HG03025 (cell line): ENCODE data around the gene RASA1.
"Not testable (repeated sequence)": the region's sequence is repeated elsewhere in the genome, so short reads cannot be mapped to it uniquely, and the experiment has no call there.

Experiments used
- ATAC-seq: cut with Tn5 transposase; IDR thresholded peaks from one replicate; pipeline ENCODE4 v1.9.1; 2021; ENCODE audit warnings: mild to moderate bottlenecking, moderate library complexity; ENCODE audit not compliant: unreplicated experiment, low FRiP score

RASA1 gene

DNA sequence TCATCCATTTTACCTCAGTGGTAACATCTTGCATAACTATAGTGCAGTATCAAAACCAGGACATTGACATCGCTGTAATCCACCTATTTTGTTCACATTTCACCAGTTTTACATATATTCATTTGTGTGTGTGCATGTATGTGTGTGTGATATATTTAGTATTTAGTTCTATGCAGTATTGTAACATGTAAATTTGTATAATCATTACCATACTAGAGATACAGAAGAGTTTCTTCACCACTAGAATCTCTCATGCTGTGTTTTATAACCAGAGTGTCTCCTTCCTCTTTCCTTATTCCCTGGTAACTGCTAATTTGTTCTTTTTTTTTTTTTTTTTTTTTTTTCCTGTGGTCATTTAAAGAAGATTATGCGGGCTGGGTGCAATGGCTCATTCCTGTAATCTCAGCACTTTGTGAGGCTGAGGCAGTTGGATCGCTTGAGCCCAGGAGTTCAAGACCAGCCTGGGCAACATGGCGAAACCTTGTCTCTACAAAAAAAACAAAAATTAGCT is 11.0 kb downstream of the RASA1 start:
- no peak for ATAC-seq

DNA sequence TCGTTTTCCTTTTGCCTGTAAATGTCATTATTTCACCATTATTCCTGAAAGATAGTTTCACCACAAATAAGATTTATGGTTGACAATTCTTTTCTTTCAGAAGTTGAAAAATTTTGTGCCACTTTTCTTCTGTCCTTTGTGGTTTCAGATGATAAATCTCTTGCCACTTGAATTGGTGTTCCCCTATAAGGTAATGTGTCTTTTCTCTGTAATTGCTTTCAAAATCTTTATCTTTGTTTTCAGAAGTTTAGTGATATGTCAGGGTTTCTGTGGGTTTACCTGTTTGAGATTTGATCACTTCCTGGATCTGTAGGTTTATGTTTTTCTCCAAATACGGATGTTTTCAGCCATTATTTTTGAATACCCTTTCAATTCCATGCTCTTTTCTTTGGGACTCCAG is 14.6 kb downstream of the RASA1 start:
- ATAC-seq = no peak

DNA sequence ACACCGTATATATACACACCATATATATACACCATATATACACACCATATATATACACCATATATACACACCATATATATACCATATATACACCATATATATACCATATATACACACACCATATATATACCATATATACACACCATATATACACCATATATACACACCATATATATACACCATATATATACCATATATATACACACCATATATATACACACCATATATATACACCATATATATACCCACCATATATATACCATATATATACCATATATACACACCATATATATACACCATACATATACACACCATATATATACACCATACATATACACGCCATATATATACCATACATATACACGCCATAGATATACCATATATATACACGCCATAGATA is 19.6 kb downstream of the RASA1 start:
- ATAC-seq = not testable (repeated sequence)

DNA sequence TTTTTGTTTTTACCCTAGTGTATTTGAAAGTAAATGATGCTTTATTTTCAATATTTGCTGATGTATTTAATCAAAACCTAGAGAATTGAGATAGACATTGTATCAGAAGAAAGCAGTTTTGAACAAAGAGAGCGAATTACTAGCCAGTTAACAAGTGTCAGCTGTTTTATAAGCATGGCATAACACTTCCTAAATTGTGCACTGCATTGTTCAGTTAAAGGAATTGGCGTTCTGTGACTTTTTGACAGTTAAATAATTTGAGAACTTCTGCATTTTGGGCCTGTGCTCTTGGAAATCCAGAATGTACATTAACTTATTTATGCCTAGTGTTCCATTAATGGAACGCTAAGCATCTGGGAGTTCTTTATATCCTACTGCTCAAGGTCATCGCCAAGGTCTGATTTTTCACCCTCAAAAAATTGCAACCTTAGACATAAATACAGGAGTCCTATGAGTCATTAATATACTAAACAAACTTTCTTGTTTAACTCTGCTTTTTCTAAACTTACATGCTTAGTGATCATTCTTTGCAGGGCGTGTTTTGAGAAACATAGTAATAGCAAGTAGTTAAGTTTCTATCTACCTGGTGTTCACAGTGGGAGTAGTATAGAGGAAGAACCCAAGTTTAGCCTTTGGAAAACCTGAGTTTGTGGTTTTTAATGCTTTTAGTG is 31.1 kb downstream of the RASA1 start:
- ATAC-seq = no peak

DNA sequence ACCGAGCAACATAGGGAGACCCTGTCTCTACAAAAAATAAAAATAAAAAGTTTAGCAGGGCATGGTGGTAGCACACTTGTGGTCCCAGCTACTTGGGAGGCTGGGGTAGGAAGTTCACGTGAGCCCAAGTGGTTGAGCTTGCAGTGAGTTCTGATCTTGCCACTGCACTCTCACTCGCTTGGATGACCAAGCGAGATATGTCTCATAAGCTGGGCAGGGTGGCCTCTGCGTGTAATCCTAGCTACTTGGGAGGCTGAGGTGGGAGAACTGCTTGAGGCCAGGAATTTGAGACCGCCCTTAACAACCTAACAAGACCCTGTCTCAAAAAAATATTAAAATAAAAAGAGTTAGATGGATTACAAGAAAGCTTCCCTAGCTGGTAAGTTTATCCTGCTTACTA is 32.5 kb downstream of the RASA1 start:
- no peak for ATAC-seq

DNA sequence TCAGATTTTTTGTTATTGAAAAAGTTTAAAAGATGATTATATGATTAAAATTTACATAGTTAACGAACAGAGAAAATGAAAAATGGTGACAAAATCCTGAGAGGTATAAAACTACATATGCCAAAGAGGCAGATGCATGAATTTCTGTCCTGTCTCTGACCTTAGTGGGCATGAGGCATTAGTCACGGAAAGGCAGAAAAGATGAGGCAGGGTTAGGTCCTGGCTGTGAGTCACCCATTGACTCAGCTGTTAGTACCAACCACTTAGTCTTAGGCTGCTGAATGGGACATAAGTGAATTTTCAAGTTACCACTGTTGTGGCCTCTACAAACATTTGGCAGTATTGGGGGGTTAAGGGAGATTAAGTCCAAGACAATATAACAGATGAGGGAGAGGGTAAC is 33.1 kb downstream of the RASA1 start:
- ATAC-seq = no peak

DNA sequence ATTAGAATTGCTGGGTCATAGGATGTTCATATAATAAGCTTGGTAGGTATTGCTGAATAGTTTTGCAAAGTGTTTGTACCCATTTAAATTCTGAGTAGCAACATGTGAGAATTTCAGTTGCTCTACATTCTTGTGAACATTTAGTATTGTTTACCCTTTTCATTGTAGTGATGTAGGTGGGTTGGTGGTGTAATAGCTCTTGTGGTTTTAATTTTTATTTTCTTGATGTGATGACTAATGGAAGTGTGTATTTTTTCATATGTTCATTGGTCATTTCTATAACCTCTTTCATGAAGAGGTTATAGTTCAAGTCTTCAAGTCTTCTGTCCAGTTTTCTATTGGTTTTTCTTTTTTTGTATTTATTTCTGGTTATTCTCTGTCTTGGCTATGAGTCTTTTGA is 34.4 kb downstream of the RASA1 start:
- no peak for ATAC-seq

DNA sequence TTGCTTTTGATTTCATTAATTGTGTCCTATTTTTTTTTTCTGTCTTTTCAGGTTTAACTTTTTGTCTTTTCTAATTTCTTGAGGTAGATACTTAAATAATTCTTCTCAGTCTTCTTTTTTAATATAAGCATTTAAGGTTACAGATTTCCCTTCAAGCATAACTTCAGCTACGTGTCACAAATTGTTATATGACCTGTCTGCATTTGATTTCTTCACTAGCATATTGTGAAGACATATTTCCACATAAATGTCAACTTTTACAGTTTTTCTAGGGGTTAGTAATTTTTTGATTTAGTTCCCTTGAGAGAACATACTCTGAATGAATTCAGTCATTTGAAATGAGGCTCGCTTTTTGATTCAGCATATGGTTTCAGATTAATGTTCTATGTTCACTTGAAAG is 35.6 kb downstream of the RASA1 start:
- ATAC-seq = no peak

DNA sequence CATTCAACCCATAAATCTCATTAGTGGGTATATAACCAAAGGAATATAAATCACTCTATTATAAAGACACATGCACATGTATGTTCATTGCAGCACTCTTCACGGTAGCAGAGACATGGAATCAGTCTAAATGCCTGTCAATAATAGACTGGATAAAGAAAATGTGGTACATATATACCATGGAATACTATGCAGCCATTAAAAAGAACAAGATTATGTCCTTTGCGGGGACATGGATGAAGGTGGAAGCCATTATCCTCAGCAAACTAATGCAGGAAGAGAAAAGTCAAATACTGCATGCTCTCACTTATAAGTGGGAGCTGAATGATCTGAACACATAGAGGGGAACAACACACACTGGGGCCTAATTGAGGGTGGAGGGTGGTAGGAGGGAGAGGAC is 38.4 kb downstream of the RASA1 start:
- not testable (repeated sequence) for ATAC-seq

DNA sequence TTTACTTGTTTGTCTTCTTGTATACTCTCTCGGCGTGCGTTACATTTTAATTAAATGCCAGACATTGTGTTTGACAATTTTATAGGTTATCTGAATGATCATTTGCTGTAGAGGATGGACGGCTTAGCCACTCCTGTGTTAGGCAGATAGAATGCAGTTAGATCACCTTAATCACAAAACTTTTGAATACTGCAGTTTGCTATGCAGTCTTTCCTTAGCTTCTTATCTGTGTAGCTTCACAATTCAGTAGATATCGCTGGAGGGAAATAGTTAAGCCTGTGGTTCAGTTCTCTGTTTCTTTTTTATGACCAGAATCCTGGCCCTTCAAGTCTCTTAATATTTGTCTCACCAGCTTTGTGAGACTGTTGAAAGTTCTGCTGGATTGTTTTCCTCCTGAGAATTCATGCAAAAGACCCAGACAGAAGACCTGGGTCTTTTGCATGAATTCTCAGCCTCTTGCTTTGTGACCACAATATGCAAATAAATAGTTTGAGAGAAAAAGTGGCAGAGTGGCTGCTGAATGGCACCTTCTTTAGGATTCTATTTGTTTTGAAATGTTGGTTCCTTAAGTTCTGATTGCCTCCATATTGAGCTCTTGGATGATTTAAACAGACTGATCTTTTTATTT is 40.2 kb downstream of the RASA1 start:
- ATAC-seq = peak; percentile 87

DNA sequence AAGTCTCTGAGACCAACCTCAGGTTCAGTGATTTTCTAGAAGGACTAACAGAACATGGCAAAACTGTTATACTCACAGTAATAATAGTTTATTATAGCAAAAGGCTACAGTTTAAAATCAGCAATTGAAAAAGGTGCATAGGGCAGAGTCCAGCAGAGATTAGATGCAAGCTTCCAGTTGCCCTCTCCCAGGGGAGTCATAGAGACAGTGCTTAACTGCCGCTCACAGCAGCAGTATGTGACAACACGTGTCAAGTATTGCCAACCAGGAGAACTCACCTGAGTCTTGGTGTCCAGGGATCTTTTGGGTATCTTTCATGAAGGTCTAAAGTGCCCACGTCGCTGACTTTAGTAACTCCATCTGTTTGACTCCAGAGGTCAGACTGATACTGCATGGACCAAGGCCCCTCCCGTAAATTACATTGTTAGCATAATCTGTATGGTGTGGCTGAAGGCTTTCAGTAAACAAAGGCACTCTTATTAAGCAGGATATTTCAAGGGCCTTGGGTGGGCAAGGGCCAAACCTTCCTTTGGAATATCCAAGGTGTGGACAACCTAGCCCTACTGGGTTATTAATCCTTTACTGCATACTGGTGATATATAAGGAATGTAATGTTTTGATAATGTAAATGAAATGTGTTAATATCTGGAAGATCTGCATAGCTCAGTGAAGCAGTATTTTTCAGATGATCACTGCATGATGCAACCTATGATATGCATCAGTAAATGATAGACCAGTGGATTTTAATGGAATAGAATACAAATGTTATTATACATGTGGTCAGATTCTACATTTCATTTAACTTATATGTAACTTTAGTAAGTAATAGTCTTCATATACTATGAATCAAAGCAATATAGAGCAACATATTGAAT is 44.0 kb downstream of the RASA1 start:
- no peak for ATAC-seq

DNA sequence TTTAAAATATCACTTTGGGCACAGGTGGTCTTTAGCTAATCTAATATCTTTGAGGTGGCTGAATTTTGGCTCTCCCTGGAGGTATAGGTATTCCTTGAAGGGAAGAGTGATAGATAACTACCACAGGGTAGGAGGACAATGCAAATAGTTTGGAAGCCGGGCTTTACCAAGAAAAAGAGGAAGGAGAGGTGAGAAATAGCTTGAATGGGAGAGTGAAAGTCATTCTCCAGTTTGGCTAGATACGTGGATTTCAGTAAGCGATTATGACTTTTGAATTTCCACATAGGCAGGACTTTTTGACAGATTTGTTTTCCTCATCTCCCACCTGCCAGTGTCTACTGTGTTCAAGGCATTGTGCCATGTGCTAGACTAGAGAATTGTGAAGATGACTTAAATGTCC is 45.5 kb downstream of the RASA1 start:
- no peak for ATAC-seq

DNA sequence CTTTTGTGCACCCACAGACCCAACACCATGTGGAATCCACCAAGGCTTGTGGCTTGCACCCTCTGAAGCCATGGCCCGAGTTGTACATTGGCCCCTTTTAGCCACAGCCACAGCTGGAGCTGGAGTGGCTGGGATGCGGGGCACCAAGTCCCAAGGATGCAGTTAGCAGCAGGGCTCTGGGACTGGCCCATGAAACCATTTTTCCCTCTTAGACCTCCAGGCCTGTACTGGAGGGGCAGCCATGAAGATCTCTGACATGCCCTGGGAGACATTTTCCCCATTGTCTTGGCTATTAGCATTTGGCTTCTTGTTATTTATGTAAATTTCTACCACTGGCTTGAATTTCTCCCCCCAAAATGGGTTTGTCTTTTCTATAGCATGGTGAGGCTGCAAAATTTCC is 51.8 kb downstream of the RASA1 start:
- no peak for ATAC-seq

DNA sequence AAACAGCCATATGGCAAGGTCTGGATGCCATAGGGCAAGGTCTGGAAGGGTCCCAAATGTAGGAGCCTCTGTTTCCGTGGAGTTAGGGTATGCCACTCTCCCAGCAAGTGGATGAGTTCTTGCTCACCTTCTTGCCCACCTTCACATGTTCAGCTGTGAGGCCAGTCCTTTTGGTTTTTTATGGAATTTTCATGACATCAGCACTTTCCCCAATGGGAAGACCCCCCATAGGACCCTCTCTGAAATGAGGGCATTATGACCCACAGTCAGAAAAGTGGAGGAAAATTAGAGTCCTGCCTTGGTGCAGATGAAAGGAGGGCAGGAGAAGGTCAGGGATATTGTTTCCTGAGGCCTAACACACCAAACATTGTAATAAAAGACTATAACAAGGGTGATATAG is 53.9 kb downstream of the RASA1 start:
- ATAC-seq = no peak

DNA sequence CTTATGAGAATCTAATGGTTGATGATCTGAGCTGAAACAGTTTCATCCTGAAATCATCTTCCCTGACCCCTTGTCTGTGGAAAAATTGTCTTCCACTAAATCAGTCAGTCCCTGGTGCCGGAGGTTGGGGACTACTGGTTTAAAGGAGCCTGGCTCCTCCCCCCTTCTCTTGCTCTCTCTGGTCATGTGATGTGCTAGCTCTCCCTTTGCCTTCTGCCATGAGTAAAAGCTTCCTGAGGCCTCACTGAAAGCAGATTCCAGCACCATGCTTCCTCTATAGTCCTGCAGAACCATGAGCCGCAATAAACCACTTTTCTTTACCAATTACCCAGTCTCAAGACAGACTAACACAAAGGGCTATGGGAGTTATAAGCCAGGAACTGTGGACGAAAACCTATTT is 54.7 kb downstream of the RASA1 start:
- ATAC-seq = no peak

DNA sequence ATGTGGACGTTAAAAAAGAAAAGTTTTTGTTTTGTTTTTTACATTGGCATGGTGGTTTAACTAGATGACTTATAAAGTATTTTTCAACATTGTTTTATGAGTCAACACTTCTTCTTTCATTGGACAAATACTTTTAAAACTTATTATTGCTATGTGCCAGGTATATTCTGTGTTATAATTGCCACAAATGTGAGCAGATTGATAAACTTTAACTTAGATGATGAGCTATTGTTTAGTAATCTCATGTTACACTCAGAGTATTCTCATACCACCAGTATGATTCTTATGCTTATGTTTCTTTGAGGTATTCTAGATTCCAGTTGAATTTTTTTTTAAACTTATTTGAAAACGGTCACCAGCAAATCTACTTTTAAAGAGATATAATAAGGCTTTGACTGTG is 60.3 kb downstream of the RASA1 start:
- no peak for ATAC-seq

DNA sequence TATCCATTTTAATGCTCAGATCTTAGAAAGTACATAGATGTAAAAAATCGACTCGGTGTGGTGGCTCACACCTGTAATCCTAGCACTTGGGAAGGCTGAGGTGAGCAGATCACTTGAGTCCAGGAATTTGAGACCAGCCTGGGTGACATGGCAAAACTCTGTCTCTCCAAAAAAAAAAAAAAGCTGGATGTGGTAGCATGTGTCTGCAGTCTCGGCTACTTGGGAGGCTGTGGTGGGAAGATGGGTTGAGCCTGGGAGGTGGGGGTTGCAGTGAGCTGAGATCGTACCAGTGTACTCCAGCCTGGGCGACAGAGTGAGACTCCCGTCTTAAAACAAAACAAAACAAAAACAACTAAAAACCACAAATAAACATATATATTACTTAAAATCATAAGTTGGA is 61.4 kb downstream of the RASA1 start:
- no peak for ATAC-seq

DNA sequence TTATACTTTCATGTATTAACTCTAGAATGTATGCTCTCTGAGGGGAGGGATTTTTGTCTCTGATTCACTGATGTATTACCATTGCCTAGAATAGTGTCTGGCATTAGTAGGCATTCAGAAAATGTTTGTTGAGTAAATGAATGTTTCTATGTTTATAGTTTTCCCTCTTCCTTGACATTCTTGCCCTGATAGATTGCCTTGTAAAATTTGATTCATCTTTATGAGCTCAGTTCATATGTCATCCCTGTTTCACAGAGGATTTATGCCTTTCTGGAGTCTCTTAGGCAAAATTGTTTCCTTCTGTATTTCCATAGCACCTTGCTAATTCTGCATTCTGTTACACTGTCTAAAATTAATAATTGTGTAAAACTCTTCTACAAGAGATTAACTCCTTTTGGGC is 72.3 kb downstream of the RASA1 start:
- no peak for ATAC-seq

DNA sequence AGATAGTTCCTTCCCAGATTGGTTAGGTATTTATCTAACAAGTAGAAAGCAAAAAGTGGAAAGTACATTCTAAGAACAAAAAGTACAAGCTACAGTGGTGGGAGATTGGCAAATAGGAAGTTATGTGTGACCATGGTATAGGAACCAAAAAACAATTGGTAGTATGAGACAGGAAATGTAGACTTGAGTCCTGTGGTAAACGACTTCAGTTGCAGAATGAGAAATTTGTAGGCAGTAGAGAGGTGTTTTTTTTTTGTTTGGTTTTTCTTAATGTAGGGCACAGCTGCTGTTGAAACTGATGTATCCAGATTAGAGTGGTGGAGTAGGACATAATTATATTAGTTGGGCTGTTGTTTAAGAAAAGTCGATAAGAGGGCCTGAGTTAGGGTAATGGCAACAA is 73.0 kb downstream of the RASA1 start:
- ATAC-seq = peak; percentile 99

DNA sequence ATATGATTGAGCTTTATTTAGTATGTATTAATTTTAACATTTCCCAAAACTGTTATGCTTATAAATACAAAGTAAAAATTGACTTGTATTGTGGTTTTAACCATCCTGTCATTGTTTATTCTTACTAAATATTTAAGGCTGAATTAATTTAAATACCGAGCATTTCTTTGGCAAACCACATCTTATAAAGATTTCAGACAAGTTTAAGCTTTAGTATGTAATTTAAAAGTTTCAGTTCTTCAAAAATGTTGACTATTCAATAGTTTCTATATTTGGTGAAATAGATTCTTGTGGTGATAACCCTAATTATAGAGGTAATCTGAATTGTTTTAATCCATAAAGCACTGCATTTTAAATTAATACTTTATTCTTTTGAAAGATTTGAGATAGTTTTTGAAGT is 79.6 kb downstream of the RASA1 start:
- ATAC-seq = no peak

DNA sequence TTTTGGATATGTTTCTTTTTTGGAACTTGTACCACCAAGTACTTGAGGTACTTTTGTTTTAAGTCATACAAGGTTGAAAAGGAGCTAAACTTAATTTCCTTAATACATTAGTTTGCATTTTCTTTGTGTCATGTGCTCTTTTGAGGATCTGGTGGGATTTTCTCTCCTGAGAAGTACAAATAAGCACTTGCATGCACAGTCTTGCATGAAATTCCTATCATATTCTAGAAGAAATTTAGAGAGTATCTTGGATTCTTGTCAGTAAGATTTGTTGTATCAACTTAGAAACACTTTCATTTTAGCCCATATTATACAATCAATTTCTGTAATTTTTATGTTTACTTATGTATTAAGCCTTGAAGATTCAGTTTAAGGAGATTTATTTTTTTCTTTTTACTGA is 80.2 kb downstream of the RASA1 start:
- ATAC-seq = no peak
